Ovary (tissue), 9 donors: ENCODE measurements around the gene TATDN3. TPM values are rescaled to one million over a fixed set of nuclear protein-coding genes. Genes with fewer than 3 reads are reported as not detected.
"Not testable (repeated sequence)": the region's sequence is repeated elsewhere in the genome, so short reads cannot be mapped to it uniquely, and the experiment has no call there.

Experiments
- DNase-seq, 5 donors: peaks; one replicate each; pipeline ENCODE4 v3.0.0-alpha.2; 2019 to 2020
- H3K27ac ChIP-seq, 2 donors: fragments of 200-600 bp; one replicate each; pipeline versions ENCODE4 v1.5.1 to v1.8.0; 2019 to 2022
- H3K27me3 ChIP-seq: fragments of 200-600 bp; one replicate; pipeline ENCODE4 v1.8.0; 2022
- H3K36me3 ChIP-seq: fragments of 200-600 bp; sonication (generic); one replicate; pipeline ENCODE4 v1.5.1; 2019
- H3K4me1 ChIP-seq: one replicate; pipeline ENCODE4 v1.8.1; 2013; ENCODE audit warnings: mild to moderate bottlenecking, moderate library complexity; ENCODE audit not compliant: insufficient read depth
- H3K4me3 ChIP-seq: fragments of 200-600 bp; sonication (generic); one replicate; pipeline ENCODE4 v1.5.1; 2017
- H3K9me3 ChIP-seq, 2 donors: fragments of 200-600 bp in 1 of 2; sonication (generic) in 1 of 2; one replicate each; pipeline versions ENCODE4 v1.5.1 to v1.8.1; 2013 to 2019; ENCODE audit warnings: mild to moderate bottlenecking in 1 of 2, moderate library complexity in 1 of 2
- EP300 ChIP-seq: sonication (generic); formaldehyde crosslinking; IDR thresholded peaks from one replicate; pipeline ENCODE4 v1.6.1; 2017; ENCODE audit warnings: antibody characterized with exemption
- POLR2A ChIP-seq: fragments of 450-650 bp; IDR thresholded peaks from one replicate; pipeline ENCODE4 v1.6.1; 2017; ENCODE audit warnings: antibody characterized with exemption, mild to moderate bottlenecking, moderate library complexity
- WGBS, 3 donors: extraction: QIAGEN DNeasy Blood & Tissue Kit in 1 of 3; methylation state at CpG; one replicate each; pipeline versions ENCODE4 v1.1.5 to v1.1.7; 2013 to 2017; 5-methylcytosine and 5-hydroxymethylcytosine counted together
- intact Hi-C, 4 donors: fragments of 100-400 bp; cut with DNase I; formaldehyde crosslinking; loops; one replicate each; pipeline versions ENCODE4 v1.11.0 to v1.15.1; 2022 to 2023
- polyA plus RNA-seq, 2 donors: library from polyadenylated mRNA; stranded (reverse); fragments of 200-250 nt in 1 of 2; fragments of 350-450 nt in 1 of 2; fragmentation: Illumina TruSeq in 1 of 2; extraction: RNeasy Lipid Tissue Mini Kit (QIAGEN cat#74804) in 1 of 2; gene quantifications; one replicate each; pipeline ENCODE4 v1.2.3, GENCODE V29; 2013 to 2014
- total RNA-seq, 7 donors: library from RNA; depleted of rRNA in 2 of 7; stranded (reverse); fragments of >200 nt in 2 of 7; fragmentation: NEBNext Ultra II Directional in 3 of 7; extraction: Animal tissue kit (Norgen Biotek cat#: 25700) in 3 of 7; gene quantifications; one replicate each; pipeline versions ENCODE4 v1.1.0 to v1.2.4, GENCODE V29; 2016 to 2023
- TF ChIP-seq, protein P1 (sequence below), 3 donors: fragments of 450-650 bp in 2 of 3; fragments of 200-600 bp in 1 of 3; IDR thresholded peaks; one replicate each; pipeline versions ENCODE4 v1.5.1 to v1.8.0; 2016 to 2022; ENCODE audit warnings: antibody characterized with exemption in 3 of 3, mild to moderate bottlenecking in 1 of 3
- donor health status: DM: no; HTN: no; CAD: no; lungs with moderate emphysema.
- donor health status: DM: no; HTN: no; CAD: no.
- donor health status: Bipolar disorder and iron deficiency.
- donor health status: DM: yes; HTN: yes; CAD: no.
- donor health status: DM: no; HTN: no; CAD: no.
- donor health status: DM: yes; HTN: yes; CAD: no.

TATDN3 gene
- total and polyA plus RNA-seq, 9 donors: 6.8 to 17.1 (median 9.5) TPM

- H3K27me3 ChIP-seq: no peaks in the 10 kb centered on the region
- no peak overlapping the region for H3K4me3 ChIP-seq
- H3K36me3 ChIP-seq: no peaks in the 10 kb centered on the region
- no peak overlapping the region for H3K27ac ChIP-seq
- no peaks in the 10 kb centered on the region for H3K9me3 ChIP-seq
- intact Hi-C loops: no loop called here
- no peaks in the 10 kb centered on the region for H3K4me1 ChIP-seq
- no peak for TF ChIP-seq POLR2A
- TF ChIP-seq, protein P1, sequence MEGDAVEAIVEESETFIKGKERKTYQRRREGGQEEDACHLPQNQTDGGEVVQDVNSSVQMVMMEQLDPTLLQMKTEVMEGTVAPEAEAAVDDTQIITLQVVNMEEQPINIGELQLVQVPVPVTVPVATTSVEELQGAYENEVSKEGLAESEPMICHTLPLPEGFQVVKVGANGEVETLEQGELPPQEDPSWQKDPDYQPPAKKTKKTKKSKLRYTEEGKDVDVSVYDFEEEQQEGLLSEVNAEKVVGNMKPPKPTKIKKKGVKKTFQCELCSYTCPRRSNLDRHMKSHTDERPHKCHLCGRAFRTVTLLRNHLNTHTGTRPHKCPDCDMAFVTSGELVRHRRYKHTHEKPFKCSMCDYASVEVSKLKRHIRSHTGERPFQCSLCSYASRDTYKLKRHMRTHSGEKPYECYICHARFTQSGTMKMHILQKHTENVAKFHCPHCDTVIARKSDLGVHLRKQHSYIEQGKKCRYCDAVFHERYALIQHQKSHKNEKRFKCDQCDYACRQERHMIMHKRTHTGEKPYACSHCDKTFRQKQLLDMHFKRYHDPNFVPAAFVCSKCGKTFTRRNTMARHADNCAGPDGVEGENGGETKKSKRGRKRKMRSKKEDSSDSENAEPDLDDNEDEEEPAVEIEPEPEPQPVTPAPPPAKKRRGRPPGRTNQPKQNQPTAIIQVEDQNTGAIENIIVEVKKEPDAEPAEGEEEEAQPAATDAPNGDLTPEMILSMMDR (IDR thresholded peaks at IDR 0.05): no peak
- no peak for TF ChIP-seq EP300
- WGBS, 3 donors: 92 to 95% (median 95%) methylated on average over 5 of the region's 5 CpGs
- DNase-seq: no peak
Measured at GRCh38 chr1:212838145-212838544, 46.5 kb downstream of the TATDN3 start.

DNA sequence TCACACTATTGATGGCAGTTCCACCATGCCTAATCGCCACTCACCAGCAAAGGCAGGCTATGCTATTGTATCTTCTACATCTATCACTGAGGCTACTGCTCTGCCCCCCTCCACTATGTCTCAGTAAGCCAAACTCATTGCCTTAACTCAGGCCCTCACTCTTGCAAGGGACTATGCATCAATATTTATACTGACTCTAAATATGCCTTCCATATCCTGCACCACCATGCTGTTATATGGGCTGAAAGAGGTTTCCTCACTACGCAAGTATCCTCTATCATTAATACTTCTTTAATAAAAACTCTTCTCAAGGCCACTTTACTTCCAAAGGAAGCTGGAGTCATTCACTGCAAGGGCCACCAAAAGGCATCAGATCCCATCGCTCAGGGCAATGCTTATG, 52.8 kb downstream of the TATDN3 start:
- H3K27ac ChIP-seq, H3K36me3 ChIP-seq, DNase-seq, H3K4me1 ChIP-seq, H3K4me3 ChIP-seq, H3K9me3 ChIP-seq, intact Hi-C loops, H3K27me3 ChIP-seq: not testable (repeated sequence)
- WGBS, 3 donors: 63 to 80% (median 65%) methylated on average over 3 of the region's 3 CpGs

- intact Hi-C loops: no loop called here
- 94 to 95% (median 95%) methylated on average over 4 of the region's 4 CpGs for WGBS, 3 donors
- no peaks in the 10 kb centered on the region for H3K9me3 ChIP-seq
Measured at GRCh38 chr1:212847549-212847948, 55.9 kb downstream of the TATDN3 start, which contains the start of gene SPATA45. TSS of gene SPATA45 (minus strand) at chr1:212847649. CDS start at chr1:212836149, 11,500 bp downstream.

GRCh38 chr1:212852105-212852688, 60.5 kb downstream of the TATDN3 start:
- H3K27me3 ChIP-seq: no peaks in the 10 kb centered on the region
- H3K4me1 ChIP-seq: no peaks in the 10 kb centered on the region
- 86 to 89% (median 86%) methylated on average over 5 of the region's 5 CpGs for WGBS, 3 donors
- H3K27ac ChIP-seq: no peak overlapping the region
- H3K36me3 ChIP-seq: no peaks in the 10 kb centered on the region
- intact Hi-C loops: no loop called here
- DNase-seq: no peak
- TF ChIP-seq POLR2A (no peak), EP300 (no peak)
- TF ChIP-seq, protein P1 (IDR thresholded peaks at IDR 0.05): no peak
- no peak overlapping the region for H3K4me3 ChIP-seq
- H3K9me3 ChIP-seq: no peaks in the 10 kb centered on the region

More at GRCh38 chr1:212847549-212847948, 55.9 kb downstream of the TATDN3 start, which contains the start of gene SPATA45:
- no peaks in the 10 kb centered on the region for H3K36me3 ChIP-seq
- no peak for TF ChIP-seq POLR2A
- TF ChIP-seq, protein P1 (IDR thresholded peaks at IDR 0.05): no peak
- TF ChIP-seq EP300: no peak
- no peak within 1 kb of the TSS for H3K4me3 ChIP-seq
- H3K4me1 ChIP-seq: no peaks in the 10 kb centered on the region
- no peak for DNase-seq
- no peak within 1 kb of the TSS for H3K27ac ChIP-seq
- H3K27me3 ChIP-seq: no peaks in the 10 kb centered on the region

DNA sequence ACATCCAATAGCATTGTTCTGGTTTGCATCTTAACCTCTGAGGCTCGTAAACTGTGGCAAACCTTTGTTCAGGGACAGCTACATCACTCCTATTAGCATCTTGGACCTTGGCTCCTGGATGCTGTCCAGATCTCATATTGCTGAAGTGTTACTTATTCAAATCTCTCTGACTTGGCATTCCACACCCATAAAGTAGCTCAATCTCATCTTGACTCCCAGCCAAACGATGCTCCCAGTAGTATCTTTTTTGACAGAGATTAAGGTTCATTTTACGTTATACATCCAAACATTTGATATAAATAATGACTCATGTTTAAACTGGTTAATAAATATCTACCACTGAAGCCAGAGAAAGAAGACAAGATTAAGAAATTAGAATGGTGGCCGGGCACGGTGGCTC, 62.0 kb downstream of the TATDN3 start:
- H3K27ac ChIP-seq: no peak overlapping the region
- no peaks in the 10 kb centered on the region for H3K36me3 ChIP-seq
- 82 to 86% (median 84%) methylated on average over 5 of the region's 5 CpGs for WGBS, 3 donors
- no peaks in the 10 kb centered on the region for H3K9me3 ChIP-seq
- DNase-seq: no peak
- no peak overlapping the region for H3K4me3 ChIP-seq
- no peaks in the 10 kb centered on the region for H3K27me3 ChIP-seq
- peaks cover 1% of the 10 kb centered on the region for H3K4me1 ChIP-seq
- no peak for TF ChIP-seq POLR2A
- TF ChIP-seq, protein P1 (IDR thresholded peaks at IDR 0.05): no peak
- no peak for TF ChIP-seq EP300
- intact Hi-C loops: no loop called here
